Activated T-cell treated with anti-CD3 and anti-CD28 coated beads for 4 hours (primary cell): ENCODE data around the gene SLC45A1.
A peak's percentile ranks its signal among the peaks of the same experiment; 100 is the strongest.

Experiments
- DNase-seq: peaks from one replicate; pipeline ENCODE4 v3.0.0-alpha.2; 2020

The SLC45A1 gene

GRCh38 chr1:8312235-8313218 is 5.4 kb upstream of the SLC45A1 start:
- DNase-seq = no peak

GRCh38 chr1:8313231-8313630 is 4.7 kb upstream of the SLC45A1 start:
- DNase-seq = no peak

GRCh38 chr1:8314346-8315280 is 3.3 kb upstream of the SLC45A1 start:
- peak; percentile 21 for DNase-seq

- DNase-seq = no peak
These were observed 2.1 kb upstream of the SLC45A1 start for GRCh38 chr1:8315573-8316475.

- DNase-seq = no peak
These were observed 522 bp downstream of the SLC45A1 start for GRCh38 chr1:8318436-8318835.

GRCh38 chr1:8321612-8322011 is 3.7 kb downstream of the SLC45A1 start:
- DNase-seq = no peak

GRCh38 chr1:8323706-8324105 is 5.8 kb downstream of the SLC45A1 start:
- DNase-seq = no peak

- DNase-seq = no peak
These were observed 6.4 kb downstream of the SLC45A1 start for GRCh38 chr1:8324176-8324810.

- DNase-seq = no peak
These were observed 7.9 kb downstream of the SLC45A1 start for GRCh38 chr1:8325771-8326170.

GRCh38 chr1:8326265-8326664 is 8.4 kb downstream of the SLC45A1 start:
- no peak for DNase-seq

- DNase-seq = no peak
These were observed 10.4 kb downstream of the SLC45A1 start for GRCh38 chr1:8328271-8328670.

- no peak for DNase-seq
These were observed 11.5 kb downstream of the SLC45A1 start for GRCh38 chr1:8329439-8329838.

- no peak for DNase-seq
These were observed 11.9 kb downstream of the SLC45A1 start for GRCh38 chr1:8329858-8330257.

- no peak for DNase-seq
These were observed 12.6 kb downstream of the SLC45A1 start for GRCh38 chr1:8330271-8331125.

GRCh38 chr1:8332806-8333205 is 14.9 kb downstream of the SLC45A1 start:
- no peak for DNase-seq

GRCh38 chr1:8333246-8333987 is 15.5 kb downstream of the SLC45A1 start:
- no peak for DNase-seq

- DNase-seq = no peak
These were observed 16.4 kb downstream of the SLC45A1 start for GRCh38 chr1:8334106-8334851.

- no peak for DNase-seq
These were observed 17.3 kb downstream of the SLC45A1 start for GRCh38 chr1:8335246-8335645.

GRCh38 chr1:8337776-8338525 is 20.0 kb downstream of the SLC45A1 start:
- no peak for DNase-seq
